HG03378 (cell line): ENCODE results near the gene SMPDL3B.

Experiments
- ATAC-seq: cut with Tn5 transposase; IDR thresholded peaks from one replicate; pipeline ENCODE4 v1.9.1; 2021; ENCODE audit warnings: mild to moderate bottlenecking, moderate library complexity; ENCODE audit not compliant: unreplicated experiment

The SMPDL3B gene, protein sequence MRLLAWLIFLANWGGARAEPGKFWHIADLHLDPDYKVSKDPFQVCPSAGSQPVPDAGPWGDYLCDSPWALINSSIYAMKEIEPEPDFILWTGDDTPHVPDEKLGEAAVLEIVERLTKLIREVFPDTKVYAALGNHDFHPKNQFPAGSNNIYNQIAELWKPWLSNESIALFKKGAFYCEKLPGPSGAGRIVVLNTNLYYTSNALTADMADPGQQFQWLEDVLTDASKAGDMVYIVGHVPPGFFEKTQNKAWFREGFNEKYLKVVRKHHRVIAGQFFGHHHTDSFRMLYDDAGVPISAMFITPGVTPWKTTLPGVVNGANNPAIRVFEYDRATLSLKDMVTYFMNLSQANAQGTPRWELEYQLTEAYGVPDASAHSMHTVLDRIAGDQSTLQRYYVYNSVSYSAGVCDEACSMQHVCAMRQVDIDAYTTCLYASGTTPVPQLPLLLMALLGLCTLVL

DNA sequence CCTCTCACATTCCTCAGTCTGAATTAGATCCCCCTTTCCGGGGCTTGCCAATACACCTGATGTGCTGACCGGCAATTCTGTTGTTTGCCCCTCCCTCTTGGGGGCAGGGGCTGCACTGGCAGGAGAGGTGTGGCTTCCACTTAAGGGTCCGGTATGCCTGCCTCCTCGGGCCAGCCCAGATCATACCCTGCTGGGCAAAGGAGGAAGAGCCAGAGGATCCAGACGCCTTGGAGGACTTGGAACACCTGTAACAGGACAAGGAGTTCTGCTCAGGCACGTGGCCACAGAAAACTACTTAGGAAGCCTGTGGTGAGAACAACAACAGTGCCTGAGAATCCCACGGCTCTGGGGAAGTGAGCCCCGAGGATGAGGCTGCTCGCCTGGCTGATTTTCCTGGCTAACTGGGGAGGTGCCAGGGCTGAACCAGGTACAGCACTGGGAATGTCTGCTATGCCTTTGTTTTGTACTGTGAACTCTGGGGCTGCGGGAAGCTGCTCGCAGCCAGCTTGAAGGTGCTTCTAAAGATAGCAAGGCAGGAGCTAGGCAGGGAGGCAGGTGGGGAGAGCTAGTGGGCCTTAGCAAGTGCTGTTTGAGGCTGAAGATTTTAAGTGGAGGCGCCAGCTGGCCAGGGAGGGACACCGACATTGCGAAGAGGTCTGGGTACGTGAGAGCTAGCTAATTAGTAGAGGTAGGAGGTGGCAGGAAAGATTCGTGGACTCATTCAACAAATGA, at the start of gene SMPDL3B:
Gene SMPDL3B, plus strand, starts transcription at position 183 of the 732 bp plus-strand sequence. Its CDS starts 184 bp downstream, at position 367.
- ATAC-seq, result no peak

DNA sequence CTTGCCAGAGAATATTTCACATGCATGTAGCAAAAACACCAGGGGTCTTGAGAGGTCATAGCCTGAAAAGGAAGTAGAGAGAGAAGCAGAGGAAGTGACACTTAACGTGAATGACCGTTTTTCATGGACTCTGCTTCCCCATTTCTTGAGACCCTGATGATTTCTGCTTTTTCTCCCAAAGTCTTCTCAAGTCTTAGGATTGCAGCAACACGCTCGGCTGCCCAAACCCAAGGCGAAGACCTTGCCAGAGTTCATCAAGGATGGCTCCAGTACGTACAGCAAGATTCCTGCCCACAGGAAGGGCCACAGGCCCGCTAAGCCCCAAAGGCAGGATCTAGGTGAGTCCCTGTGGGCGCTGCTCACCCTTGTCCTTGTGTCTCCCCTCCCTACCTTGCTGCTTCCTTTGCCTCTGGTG, 49.7 kb upstream of the SMPDL3B start:
- ATAC-seq, result no peak

DNA sequence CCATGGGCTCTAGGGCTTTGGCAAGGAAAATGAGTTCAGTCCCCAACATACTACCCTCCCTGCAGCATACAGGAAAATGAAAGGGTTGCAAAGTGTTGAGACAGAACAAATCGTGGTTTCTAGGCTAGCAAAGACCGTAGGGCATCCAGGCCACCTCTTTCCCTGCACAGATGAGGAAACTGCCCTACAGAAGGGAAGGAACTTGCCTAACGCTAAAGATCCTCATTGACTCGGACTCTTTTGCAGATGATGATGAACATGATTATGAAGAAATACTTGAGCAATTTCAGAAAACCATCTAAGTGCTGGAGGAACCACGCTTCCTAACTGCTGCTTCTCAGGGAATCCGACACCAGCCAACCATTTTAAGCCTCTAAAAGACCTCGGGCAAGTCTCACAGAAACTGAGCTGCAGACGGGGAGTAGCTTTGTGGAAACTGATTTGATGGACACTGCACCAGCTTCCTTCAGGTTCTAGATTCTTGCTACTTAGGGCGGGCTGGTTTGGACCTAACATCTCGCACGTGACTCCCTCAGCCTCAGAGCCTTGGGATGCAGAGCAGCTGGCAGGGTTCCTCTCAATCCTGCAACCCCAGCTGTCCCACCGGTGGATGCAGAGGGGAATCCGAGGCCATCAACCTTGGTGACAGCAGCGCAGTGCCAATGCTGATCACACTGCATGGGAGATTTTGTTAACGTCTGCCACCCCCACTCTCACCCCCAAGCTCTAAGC, 49.0 kb upstream of the SMPDL3B start:
- ATAC-seq, result no peak

DNA sequence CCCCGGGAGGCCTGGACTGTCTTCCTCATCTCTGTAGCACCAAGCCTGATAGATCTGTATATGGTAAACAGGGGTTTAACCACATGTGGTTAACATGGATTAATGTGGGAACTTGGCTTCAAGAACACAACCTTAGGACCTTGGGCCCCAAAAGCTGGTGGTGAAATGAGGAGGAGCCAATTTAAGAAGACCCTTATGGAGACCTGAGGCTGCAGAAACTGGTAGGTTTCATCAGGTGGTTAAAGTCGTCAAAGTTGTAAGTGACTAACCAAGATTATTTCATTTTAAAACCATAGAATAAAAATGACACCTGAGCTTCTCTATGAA, 48.5 kb upstream of the SMPDL3B start:
- ATAC-seq, result no peak

DNA sequence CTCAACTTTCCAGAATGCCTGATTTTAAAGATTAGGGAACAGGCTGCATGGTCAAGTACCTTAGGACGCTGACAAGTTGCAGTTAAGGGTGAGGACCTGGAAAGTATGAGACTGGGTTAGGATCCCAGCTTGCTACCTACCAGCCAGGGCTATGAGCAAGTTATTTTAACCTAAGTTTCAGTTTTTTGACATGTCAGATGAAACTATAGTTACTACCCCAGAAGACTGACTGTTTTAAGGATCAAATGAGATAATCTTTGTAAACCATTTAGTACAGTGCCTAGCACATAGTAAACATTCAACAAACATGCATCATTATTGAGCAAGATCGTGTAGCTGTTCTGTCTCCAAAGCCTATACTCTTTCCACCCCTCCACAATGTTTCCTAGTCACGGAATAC, 48.1 kb upstream of the SMPDL3B start:
- no peak for ATAC-seq

DNA sequence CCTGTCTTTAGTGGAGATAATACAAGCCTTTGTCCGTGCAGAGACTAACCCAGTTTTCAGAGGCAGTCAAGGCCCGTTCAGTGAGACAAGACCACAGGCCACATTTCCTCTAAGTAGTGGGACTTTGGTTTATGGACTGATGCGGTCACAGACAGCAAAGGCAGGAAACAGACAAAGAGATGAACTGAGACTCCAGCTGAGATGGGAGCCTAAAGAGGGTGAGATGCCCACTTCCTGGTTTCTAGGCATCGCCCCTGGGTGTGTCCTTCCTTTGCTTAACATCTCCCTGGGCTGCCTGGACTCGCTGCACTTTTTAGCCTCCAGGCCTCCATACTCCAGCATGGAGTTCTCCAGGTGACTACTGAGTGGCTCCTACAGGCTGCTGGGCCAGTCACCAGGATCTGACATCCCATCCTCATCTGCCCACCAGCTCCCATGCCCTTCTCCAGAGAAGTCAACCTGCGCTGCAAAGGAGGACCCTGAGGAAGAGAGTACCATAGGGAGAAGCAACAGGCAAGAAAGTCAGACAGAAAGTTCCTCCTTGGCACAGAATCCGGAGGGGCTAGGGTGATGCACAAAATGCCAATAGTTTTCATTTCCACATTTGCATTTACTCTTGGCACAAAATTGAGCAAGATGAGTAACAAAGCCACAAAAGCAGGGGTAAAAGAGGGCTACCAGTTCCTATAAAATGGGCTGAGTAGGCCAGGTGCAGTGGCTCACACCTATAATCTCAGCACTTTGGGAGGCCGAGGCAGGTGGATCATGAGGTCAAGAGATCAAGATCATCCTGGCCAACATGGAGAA, 47.4 kb upstream of the SMPDL3B start:
- no peak for ATAC-seq

DNA sequence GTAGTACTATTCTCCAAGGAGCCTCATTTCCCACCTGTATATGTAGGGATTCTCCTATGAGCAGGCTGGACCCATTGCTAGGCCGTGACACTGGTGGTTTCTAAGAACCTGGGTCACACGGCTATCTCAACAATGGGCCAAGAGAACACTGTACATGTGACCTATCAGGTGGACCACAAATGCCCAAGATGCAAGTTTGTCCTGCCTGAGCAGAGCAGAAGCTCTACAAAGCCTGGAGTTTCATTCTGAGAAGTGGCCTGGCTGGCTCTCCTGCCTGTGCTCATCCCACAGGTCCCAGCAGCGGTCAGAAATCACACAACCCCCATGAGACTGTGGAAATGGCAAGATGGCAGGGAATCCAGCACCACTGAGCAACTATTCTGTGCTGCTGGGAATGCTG, 45.3 kb upstream of the SMPDL3B start:
- ATAC-seq, result no peak

DNA sequence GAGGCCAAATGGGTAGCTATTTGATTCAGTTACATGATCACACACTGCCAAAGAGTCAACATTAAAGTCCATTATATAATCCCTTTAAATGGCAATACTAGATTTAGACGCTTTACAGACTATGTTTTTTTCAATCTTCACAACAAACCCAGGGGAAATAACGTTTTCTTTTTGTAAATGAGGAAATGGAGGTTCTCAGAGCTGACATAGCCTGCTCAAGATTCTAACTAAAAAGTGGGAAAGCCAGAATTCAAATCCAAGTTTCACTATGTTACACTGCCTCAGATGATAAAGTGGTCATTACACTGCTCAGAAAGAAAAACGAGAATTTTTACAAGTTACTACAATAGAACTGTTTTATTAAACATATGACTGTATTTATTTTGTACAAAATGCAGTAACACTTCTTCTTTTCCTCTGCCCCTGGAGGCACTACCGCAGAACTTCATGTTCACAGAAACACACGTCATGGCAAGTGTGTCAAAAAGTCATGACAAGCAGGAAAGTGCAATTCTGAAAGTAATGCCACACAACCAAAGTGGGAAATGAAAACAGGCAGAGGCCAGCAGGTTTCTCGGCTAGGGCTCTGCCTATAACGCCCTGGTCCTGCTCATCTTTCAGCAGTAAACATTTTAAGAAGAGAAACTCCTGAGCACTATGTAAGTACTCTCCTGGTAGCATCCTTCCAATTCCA, 43.5 kb upstream of the SMPDL3B start:
- ATAC-seq, result peak; percentile 47

DNA sequence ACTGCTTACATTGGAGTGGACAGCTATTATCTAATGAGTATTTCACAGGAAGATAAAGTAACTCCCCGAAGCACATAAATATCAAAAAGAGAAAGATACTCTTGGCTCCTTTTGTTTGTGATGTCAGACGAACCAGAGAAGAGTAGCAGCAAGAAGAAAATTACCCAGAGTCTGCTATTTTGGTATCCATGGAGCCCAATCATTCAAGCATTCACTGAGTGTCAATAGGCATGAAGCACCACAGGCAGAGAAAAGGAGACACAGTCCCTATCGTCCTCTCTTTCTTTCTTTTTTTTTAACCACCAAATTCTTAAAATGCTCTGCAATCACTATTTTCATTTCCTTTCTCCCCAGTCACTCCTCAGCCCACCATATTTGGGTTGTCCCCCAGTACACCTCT, 40.3 kb upstream of the SMPDL3B start:
- no peak for ATAC-seq

DNA sequence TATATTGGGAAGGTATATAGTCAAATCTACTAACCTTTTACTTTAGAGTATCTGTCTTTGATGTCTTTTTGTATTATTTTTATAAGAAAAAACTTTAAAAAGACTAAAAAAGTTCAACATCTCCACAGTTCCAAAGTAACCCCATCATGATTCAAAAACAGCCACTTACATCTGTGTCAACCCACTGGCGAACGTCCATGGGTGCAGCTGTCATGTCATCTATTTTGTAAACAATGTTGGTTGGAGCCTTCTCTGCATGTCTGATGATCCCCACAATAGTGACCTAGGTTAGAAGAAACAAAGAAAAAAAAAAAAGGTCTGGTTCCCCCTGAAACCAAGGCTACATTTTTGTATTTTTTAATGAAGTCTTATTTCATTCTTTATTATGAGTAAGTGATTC, 28.0 kb upstream of the SMPDL3B start:
- no peak for ATAC-seq

DNA sequence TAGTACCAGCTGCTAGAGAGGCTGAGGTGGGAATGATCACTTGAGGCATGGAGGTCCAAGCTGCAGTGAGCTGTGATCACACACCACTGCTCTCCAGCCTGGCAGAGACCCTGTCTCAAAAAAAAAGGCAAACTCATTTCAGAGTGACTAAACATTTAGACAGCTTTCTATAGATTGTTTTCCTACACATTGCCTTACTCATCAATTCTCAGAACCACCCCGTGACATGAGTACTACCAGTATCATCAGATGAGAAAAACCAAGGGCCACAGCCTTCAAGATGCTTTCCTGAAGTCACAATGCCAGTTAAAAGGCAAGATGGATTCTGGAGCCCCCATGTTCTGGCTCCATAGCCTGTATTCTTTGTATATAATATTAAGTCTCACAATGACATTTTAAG, 22.4 kb upstream of the SMPDL3B start:
- no peak for ATAC-seq

DNA sequence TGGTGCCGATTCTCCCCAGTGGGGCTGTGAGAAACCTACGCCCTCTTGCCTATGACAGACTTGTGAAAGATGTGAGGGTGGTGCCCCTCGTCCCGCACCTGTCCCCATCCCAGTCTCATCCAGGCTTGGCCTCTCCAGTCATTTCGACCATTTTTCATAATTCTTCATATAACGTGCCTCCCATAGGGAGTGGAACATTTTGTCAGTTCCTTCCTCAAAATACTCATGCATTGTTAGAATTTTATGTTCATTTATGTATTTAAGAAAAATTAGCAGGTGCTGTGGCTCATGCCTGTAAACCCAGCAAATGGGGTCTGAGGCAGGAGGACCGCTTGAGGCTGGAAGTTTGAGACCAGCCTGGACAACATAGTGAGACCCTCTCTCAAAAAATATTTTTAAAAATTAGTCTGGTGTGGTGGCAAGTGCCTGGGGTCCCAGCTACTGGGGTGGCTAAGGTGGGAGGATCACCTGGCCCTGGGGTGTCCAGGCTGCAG, 19.7 kb upstream of the SMPDL3B start:
- ATAC-seq, result no peak

DNA sequence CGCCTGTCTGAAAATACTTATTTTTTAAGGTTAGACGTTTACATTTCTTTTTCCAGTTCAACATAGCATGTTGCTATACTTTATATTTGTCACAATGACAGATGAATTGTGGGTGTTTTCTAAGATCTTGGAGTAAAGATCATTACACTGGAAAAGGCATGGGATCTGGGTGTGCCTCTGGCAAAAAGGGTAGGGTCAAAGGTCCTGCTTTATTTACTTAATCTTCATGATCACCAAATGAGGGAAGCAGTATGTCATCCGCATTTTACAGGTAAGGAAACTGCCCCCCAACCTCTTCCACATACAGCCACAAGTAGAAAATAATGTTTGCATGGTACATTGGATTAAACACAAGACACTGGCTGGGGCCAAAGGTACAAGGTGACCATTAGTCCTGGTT, 12.5 kb upstream of the SMPDL3B start:
- no peak for ATAC-seq

DNA sequence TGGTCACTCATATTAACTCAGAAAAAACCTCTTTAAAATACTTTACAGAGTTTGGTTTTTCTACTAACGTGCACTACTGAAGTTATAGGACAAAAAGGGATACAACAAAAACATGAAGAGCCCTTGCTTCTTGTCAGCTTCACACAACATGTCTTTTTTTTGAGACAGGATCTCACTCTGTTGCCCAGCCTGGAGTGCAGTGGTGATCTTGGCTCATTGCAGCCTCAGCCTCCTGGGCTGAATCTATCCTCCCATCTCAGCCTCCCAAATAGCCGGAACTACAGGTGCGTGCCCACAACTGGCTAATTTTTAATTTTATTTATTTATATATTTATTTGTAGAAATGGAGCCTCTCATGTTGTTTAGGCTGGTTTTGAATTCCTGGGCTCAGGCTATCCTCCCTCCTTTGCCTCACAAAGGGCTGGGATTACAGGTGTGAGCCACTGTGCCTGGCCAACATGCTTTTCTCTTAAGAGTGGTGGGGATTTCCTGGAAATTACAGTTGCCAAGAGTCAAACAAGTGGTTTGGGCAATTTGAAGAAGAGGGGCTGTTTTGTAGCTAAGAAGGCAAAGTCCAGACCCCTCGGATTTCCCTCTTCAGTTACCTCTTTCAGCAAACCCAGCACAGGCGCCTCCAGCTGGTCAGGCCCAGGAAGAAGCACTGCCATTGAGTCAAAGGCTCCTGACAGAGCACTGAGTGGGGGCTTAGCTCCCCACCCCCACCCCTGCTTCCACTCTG, 6.4 kb upstream of the SMPDL3B start:
- ATAC-seq, result no peak

DNA sequence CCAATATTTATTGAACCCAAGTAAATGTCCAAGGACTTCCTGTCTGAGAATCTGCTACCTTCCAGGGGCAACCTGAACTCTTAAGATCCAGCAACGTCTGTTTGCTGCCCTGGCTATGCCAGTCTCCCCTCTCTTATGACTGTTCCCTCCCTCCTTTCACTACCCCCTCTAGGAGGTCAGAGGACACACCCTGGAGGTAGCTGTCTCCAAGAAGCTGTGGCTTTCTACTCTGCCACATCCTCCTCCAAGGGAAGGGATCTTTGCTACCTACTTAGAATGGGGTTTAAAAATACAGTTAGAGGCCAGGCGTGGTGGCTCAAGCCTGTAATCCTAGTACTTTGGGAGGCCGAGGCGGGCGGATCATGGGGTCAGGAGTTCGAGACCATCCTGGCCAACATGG, 3.6 kb upstream of the SMPDL3B start:
- ATAC-seq, result no peak

DNA sequence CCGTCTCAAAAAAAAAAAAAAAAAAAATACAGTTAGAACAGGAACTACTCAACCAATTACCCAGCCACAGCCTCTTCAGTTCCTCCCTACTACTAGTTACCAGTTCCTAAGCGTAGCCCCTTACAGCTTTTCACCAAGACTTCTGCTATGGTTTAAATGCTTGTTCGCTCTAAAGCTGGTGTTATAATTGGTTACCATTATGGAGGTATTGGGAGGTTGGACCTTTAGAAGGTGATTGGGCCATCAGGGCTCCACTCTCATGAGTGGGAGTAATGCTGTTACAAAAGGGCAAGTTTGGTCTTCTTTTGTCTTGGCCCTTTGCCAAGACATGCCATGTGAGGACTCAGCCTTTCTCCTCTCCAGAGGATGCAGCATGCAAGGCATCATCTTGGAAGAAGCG, 3.0 kb upstream of the SMPDL3B start:
- no peak for ATAC-seq

DNA sequence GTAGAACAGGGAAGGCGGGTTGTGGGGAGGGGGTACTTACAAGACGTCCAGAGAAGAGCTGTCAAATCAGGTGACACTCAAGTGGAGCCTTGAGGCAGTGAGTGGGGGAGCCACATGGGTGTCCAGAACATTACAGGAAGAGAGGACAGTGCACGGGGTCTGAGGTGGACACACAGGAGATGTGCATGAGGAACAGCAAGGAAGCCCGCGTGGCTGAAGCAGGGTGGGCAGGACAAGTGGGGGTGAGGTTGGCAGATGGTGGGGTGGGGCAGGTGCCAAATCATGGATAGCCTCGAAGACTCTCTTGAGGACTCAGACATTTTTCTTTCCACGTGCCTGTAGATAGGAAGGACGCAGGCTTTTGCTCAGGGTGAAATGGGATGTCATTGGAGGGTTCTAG, 921 bp downstream of the SMPDL3B start:
- ATAC-seq, result no peak

DNA sequence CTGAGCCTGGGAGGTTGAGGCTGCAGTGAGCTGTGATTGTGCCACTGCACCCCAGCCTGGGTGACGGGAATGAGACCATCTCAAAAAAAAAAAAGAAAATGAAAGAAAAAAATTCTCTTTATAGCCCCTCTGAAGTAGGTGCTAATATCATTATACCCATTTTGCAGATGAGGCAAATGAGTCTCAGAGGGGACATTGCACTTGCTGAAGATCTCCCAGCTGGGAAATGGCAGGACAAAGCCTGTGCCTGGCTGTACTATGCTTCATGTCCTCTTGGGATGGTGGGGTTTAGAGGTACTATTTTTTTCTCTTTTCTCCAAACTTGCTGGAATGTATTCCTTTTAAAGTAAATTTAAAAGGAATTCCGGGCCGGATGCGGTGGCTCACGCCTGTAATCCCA, 1.6 kb downstream of the SMPDL3B start:
- no peak for ATAC-seq

DNA sequence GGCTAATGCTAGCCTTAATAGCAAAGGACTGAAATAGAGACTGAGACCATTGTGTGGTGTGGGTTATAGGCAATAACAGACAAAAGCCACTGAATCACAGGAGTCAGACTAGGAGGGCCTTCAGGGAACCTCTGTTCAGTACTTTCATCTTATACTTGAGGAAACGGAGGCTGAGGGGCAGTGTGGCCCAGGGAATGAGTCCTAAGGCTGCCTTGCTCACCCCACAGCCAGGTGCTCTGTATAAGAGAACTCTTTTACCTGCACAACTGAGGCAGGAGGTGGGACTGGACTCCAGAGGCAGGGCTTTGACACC, 2.7 kb downstream of the SMPDL3B start:
- ATAC-seq, result no peak

DNA sequence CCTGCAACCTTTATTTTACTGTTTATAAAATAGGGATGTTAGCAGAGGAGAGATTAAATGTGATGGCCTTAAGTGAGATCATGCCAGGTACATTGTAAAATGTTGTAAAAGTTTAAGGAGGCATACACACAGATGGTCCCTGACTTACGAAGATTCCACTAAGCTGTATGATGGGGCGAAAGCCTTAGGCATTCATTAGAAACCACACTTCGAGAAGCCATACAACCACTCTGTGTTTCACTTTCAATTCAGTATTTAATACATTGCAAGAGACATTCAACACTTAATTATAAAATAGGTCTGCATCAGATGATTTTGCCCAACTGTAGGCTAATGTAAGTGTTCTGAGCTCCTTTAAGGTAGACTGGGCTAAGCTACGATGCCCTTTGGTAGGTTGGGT, 3.7 kb downstream of the SMPDL3B start:
- ATAC-seq, result no peak
